Hepatic stellate cell (primary cell): ENCODE measurements around the gene OGFR.

Source experiments
- DNase-seq: peaks from one replicate; pipeline ENCODE4 v3.0.0; 2011; ENCODE audit warnings: low spot score

Gene OGFR

GRCh38 chr20:62825986-62826645 is 21.5 kb downstream of the OGFR start:
- no peak for DNase-seq

DNA sequence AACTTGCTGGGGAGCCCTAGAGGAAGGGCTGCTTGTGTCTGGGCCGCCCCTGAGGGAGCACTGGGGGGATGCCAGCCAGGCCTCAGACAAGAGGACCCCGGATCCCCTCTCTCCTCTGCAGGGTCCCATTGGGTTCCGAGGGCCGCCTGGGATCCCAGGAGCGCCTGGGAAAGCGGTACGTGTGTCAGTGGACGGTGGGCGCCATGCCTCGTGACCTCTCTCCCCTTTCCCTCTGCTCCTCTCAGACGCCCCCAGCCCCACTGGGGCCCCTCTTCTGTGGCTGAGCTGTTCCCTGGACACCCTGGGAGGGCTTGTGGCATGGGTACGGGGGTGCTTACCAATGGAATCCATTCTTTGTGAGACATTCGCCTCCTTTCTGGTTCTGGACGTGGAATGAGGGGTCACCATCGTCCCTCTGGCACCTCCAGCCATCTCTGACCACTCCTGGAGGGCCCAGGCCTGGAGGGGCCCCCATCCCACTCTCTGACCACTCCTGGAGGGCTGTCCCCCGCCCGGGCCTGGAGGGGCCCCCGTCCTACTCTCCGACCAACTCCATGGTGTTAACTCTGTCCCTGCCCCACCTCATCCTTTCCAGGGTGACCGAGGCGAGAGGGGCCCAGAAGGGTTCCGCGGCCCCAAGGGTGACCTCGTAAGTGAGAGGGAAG is 22.1 kb downstream of the OGFR start:
- DNase-seq: no peak

GRCh38 chr20:62827311-62828038 is 22.8 kb downstream of the OGFR start:
- DNase-seq: no peak

GRCh38 chr20:62828051-62828450 is 23.4 kb downstream of the OGFR start:
- no peak for DNase-seq

GRCh38 chr20:62828511-62829230 is 24.0 kb downstream of the OGFR start:
- DNase-seq: no peak

DNA sequence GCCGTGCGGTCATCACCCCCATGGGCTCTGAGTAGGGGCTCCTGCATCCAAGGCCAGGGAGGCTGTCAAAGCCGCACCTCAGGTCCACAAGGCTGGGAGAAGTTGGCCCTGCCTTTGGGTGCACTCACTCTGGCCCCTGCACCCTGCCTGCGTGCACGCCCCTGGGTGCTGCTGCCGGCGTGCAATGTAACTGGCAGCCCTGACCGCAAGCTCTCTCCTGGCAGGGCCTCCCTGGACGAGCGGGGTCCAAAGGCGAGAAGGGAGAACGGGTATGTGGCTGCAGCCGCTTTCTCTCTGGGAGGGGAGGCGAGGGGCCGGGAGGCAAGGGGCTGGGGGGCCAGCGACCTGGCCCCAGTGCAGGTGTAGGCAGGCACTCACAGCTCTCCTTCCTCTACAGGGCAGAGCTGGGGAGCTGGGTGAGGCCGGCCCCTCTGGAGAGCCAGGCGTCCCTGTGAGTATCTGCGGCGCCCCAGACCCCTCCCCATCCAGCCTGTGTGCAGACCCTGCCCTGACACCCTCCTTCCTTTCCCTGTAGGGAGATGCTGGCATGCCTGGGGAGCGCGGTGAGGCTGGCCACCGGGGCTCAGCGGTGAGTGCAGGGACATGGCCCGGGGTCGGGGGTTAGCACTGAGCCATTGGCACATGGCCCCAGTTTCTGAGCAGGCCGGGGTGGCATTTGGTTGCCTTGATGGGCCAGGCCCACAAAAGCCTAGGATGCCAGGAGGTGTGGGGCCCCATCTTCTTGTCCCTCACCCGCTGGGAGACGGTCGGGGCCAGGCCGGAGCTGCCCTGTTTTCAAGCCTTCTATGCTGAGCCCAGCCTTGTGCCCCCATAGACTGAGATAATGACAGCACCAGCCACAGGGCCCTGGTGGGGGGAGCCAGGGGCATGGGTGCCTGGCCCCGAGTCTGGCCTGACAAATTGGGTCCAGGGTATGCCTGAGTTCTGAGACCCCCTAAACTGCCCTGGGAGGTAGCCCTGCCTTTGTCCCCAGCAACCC is 24.9 kb downstream of the OGFR start:
- DNase-seq: no peak

DNA sequence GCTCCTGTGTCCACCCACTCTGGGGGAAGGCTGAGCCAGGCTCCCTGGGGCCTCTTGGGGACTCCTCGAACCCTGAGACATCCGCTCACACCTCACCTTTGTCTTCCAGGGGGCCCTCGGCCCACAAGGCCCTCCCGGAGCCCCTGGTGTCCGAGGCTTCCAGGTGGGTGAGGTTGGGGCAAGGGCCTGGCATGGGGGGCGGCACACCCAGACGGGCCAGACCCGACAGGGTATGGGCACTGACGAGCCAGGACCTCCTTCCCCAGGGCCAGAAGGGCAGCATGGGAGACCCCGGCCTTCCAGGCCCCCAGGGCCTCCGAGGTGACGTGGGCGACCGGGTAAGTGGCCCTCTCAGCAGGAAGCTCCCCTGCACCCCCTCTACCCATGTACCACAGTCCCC is 25.6 kb downstream of the OGFR start:
- DNase-seq: no peak

GRCh38 chr20:62830821-62831220 is 26.2 kb downstream of the OGFR start:
- no peak for DNase-seq

- DNase-seq: no peak
Observed at GRCh38 chr20:62831361-62831788, 26.7 kb downstream of the OGFR start.

DNA sequence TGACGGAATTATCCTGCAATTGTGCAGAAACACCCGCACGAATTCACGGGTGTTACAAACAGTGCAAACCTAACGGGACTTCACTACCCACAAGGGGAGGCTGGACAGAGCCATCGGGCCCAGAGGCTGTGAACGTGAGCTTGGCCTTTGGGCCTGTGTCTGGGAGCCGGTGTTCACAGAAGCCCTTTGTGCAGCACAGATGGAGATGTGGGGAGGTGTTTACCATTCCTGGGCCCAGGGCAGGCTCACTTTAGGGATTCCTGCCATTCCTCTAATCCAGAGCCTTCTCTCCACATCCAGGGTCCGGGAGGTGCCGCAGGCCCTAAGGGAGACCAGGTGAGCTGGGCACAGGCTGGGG is 27.2 kb downstream of the OGFR start:
- DNase-seq: no peak

DNA sequence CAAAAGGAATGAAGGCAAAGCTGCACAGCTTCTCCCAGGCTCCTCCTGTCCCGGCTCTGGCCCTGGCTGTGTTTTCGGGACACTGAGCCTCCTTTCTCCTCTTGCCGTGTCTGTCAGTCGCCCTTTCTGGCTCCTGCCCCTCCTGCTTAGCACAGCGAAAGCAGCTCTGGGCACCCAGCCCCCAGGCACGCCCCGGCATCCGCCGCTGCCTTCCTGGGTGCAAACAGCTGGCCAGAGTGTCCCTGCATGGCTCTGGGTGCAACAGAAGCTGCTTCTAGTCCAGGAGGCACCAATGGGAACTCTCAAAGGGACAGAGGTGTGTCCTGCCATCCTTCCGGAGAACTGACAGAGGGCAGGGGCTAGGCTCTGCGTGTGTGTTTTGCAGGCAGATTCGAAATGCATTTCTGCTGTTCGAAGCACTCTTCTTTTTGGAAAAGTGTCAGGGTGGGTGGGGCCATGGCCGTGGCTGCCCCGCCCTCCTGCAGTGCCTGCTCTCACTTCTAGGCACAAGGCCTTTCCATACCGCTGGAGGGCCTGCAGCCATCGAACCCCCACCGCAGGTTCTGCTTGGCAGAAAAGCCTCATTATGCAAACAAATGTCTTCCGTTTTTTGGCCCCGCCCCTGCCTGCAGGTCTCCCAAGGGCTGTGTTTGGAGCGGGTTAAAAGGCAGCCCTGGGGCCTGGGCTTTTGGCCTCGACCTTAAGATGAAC is 27.7 kb downstream of the OGFR start:
- no peak for DNase-seq

DNA sequence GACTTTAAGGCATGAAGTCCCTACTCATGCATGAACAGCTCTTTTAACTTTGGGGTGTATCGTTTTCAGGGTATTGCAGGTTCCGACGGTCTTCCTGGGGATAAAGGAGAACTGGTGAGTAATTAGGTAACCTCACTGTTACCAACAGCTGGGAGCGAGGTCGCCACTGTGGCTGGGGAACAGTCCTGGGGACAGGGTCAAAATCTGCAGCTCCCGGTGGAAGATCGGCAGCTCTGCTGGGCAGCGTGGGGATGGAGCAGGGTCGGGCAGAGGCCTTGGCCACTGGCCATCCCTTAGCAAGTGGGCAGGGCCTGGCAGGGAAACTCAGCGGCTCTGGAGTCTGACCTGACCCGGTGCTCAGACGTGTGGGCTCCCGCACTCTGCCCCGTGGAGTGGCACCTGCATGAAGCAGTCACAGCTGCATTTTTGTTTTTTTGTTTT is 28.3 kb downstream of the OGFR start:
- DNase-seq: no peak

DNA sequence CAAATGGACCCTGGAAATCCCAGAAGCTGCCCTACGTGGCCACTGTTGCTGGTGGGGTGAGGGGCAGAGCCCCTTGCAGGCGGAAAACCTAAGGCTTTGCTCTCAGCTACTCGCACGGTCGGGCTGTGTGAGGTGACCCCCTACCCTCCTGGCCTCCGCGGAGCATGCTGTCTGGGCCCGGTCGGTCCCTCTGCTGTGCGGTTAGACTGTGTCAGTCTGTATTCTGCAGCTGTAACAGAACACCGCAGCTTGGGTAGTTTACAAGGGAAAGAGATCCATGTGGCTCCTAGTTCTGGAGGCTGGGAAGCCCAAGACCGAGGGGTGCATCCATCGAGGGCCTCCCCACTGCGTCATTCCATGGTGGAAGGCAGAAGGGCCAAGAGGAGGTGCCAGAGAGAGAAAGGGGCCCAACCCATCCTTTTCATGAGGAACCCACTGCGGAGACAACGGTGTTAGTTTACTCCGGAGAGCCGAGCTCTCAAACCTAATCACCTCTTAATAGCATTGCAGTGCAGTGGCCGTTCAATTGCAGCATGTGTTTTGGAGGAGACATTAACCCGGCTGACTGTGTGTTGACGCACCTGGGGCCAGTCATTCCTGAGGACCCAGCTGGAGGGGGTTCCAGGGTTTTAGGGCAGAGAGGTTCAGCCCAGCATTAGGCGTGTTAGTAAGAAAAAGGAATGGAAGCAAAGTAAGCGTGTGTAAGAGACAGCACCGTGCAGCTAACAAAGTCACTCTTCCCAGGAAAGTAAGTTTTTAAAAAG is 30.5 kb downstream of the OGFR start:
- no peak for DNase-seq

GRCh38 chr20:62835931-62836861 is 31.6 kb downstream of the OGFR start:
- no peak for DNase-seq

GRCh38 chr20:62836967-62837490 is 32.4 kb downstream of the OGFR start:
- DNase-seq: no peak

DNA sequence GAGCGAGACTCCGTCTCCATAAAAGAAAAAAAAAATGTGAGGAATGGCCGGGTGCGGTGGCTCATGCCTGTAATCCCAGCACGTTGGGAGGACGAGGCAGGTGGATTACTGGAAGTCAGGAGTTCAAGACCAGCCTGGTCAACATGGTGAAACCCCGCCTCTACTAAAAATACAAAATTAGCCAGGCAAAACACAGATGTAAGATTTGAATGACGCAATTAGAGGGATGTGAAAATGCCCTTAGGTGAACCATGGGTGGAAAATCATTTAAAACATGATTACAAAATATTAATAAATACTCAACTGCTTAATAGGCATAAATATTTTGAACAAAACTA is 33.1 kb downstream of the OGFR start:
- DNase-seq: no peak

DNA sequence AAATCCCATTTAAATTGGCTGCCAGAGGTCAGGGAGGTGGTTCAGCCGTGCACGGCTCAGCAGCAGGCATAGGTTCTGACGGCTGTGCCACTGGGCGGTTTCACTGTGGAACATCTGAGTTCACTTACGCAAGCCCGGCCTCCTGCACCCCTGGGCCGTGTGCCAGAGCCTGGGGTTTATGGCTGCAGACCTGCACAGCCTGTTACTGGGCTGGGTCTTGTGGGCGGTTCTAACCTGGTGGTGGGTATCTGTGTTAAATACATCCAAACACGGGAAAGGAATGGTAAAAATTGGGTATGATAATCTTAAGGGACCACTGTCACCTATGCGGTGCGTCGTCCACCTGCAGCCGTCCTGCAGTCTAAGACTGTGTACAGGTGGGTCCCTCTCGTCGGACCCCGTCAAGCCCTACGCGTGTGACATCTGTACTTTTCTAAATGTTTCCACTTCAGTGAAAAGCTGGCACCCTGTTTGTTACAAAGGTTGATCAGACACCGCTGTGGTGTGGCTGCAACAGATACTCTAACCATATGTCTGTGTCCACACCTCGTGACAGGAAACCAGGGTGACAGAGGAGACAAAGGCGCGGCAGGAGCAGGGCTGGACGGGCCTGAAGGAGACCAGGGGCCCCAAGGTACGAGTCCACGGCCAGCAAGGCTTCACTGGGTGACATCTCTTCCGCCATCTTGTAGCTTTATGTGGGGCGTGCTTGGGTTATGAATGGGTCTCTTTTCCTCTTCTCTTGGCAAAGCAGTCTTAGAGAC is 33.7 kb downstream of the OGFR start:
- no peak for DNase-seq

DNA sequence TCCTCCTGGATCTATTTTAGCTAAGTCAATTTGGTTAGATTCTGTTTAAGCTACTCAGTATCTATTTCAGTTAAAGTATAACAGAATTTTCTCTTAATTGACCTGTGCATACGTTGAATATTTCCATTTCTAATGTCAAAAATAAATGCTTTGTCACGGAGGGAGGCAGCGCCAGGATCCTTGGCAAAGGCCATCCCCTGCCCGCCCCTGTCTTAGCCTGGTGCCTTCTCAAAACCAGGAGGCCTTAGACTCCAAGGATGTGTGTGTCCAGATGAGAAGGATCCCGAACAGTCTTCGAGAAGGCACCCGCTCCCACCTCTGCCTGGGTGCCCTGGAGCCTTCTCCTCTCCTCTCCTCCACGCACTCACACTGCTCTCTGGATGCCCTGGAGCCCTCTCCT is 34.6 kb downstream of the OGFR start:
- no peak for DNase-seq
